ENCODE measurements around the gene DEPDC7.
A peak's percentile ranks its signal among the peaks of the same experiment; 100 is the strongest.
"Not testable (repeated sequence)": the region's sequence is repeated elsewhere in the genome, so short reads cannot be mapped to it uniquely, and the experiment has no call there.

Gene DEPDC7

GRCh38 chr11:33039274-33040032 lies 23.8 kb downstream of the DEPDC7 start, which contains the start of gene TCP11L1:
Gene TCP11L1, plus strand, starts transcription at chr11:33039572. Its CDS starts 4,202 bp downstream, at chr11:33043774.
- peak within 1 kb of the TSS; percentile 3 to 96 (median 90) for H3K9ac ChIP-seq (ENCODE audit: low read length in 5 of 5)
- peaks cover 0 to 9% (median 4%) of the 10 kb centered on the region in 5 donors for H3K36me3 ChIP-seq (ENCODE audit: control insufficient read depth in 5 of 5, insufficient read depth in 5 of 5, low read length in 5 of 5)
- peaks cover 2 to 16% (median 11%) of the 10 kb centered on the region in 5 donors for H3K4me1 ChIP-seq (ENCODE audit: control insufficient read depth in 5 of 5, insufficient read depth in 5 of 5, low read length in 5 of 5)
- H3K27me3 ChIP-seq (ENCODE audit: control insufficient read depth in 5 of 5, insufficient read depth in 4 of 5, low read length in 5 of 5) = no peaks in the 10 kb centered on the region
- H3K27ac ChIP-seq (ENCODE audit: low read depth, low read length) = peak within 1 kb of the TSS; percentile 96
- peak within 1 kb of the TSS; percentile 86 to 96 (median 90) for H3K4me3 ChIP-seq (ENCODE audit: low read depth in 1 of 5, low read length in 5 of 5)
- H3K9me3 ChIP-seq (ENCODE audit: control insufficient read depth in 5 of 5, low read length in 5 of 5) = no peaks in the 10 kb centered on the region

DNA sequence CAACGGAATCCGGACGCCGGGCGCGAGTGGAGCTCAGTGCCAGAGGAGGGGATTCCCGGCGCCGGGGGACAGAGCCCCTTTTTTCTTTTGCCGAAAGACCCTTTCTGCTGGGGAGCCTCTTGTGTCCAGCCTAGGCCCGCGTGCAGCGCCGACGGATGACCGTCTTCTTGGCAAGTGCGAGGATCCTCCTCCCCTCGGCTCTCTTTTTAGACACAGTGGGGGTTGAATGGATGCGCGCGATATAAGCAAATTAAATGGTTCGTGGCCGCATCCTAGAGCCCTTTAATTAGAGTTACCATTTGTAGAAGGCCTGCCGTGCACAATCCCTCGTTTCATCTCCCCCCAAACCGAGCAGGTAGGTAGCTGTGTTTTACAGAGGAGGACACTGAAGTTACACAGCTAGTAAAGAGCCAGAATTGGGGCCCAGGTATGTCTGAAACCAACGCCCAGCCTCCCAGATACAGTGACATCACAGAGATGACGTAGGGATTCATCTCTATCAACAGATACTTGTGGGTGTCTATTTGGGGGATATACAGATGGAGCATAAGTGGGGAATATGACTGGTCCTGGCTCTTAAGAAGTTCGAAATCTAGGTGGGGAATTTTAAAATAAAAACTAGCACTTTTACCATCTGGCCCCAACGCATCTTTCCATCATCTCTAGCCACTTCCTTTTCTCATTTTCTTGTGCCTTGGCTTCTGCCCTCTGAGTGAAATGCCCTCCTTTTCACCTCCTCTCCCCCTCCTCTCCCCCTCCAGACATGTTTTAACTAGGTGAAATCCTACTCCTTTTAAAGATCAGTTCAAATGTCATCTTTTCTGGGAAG lies 24.6 kb downstream of the DEPDC7 start:
- Histone ChIP-seq H3K36me3 (ENCODE audit: control insufficient read depth in 5 of 5, insufficient read depth in 5 of 5, low read length in 5 of 5) (peaks cover 0 to 16% (median 5%) of the 10 kb centered on the region in 5 donors), H3K4me1 (ENCODE audit: control insufficient read depth in 5 of 5, insufficient read depth in 5 of 5, low read length in 5 of 5) (peaks cover 2 to 16% (median 11%) of the 10 kb centered on the region in 5 donors), H3K9ac (ENCODE audit: low read length in 5 of 5) (peak overlapping the region; percentile 3 to 96 (median 90)), H3K9me3 (ENCODE audit: control insufficient read depth in 5 of 5, low read length in 5 of 5) (no peaks in the 10 kb centered on the region), H3K4me3 (ENCODE audit: low read depth in 1 of 5, low read length in 5 of 5) (peak overlapping the region; percentile 86 to 96 (median 90)), H3K27me3 (ENCODE audit: control insufficient read depth in 5 of 5, insufficient read depth in 4 of 5, low read length in 5 of 5) (no peaks in the 10 kb centered on the region), H3K27ac (ENCODE audit: low read depth, low read length) (peak overlapping the region; percentile 96)

DNA sequence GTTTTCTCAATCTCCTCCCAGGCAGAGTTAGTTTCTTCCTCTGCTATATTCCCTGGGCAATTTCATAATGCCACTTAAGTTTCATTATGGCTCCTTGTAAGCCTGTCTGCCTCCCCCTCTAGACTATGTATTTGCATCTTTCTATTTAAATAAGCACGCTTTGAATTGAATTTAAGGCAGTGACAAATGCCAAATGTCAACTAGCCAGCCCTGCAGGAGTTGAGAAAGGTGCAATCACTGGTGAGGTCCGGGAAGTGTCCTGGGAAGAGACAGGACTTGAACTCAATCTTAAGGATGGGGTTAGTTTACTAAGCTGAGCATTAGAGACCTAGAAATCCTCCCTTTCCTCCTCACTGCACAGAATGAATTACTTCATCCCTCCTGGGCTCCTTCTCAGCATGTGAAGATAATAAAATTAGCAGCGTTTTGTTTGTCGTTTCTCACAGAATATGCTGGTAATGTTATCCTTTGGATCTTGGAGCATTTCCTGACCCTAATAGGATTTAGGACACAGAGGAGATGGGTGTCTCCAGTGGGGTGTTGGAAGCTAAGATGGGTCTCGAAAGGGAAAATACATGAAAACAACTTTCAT lies 25.3 kb downstream of the DEPDC7 start:
- Histone ChIP-seq H3K9me3 (ENCODE audit: control insufficient read depth in 5 of 5, low read length in 5 of 5) (no peaks in the 10 kb centered on the region), H3K4me3 (ENCODE audit: low read depth in 1 of 5, low read length in 5 of 5) (peak overlapping the region in 4 of 5 donors; percentile 7 to 96 (median 92)), H3K27ac (ENCODE audit: low read depth, low read length) (peak overlapping the region; percentile 96), H3K4me1 (ENCODE audit: control insufficient read depth in 5 of 5, insufficient read depth in 5 of 5, low read length in 5 of 5) (peaks cover 2 to 20% (median 14%) of the 10 kb centered on the region in 5 donors), H3K9ac (ENCODE audit: low read length in 5 of 5) (peak overlapping the region in 1 of 5 donors; percentile 96), H3K27me3 (ENCODE audit: control insufficient read depth in 5 of 5, insufficient read depth in 4 of 5, low read length in 5 of 5) (no peaks in the 10 kb centered on the region), H3K36me3 (ENCODE audit: control insufficient read depth in 5 of 5, insufficient read depth in 5 of 5, low read length in 5 of 5) (peaks cover 0 to 21% (median 5%) of the 10 kb centered on the region in 5 donors)

GRCh38 chr11:33043221-33043830 lies 27.6 kb downstream of the DEPDC7 start:
- Histone ChIP-seq H3K4me3 (ENCODE audit: low read depth in 1 of 5, low read length in 5 of 5) (no peak overlapping the region), H3K27me3 (ENCODE audit: control insufficient read depth in 5 of 5, insufficient read depth in 4 of 5, low read length in 5 of 5) (no peaks in the 10 kb centered on the region), H3K9me3 (ENCODE audit: control insufficient read depth in 5 of 5, low read length in 5 of 5) (no peaks in the 10 kb centered on the region), H3K27ac (ENCODE audit: low read depth, low read length) (no peak overlapping the region), H3K4me1 (ENCODE audit: control insufficient read depth in 5 of 5, insufficient read depth in 5 of 5, low read length in 5 of 5) (peaks cover 2 to 26% (median 14%) of the 10 kb centered on the region in 5 donors), H3K36me3 (ENCODE audit: control insufficient read depth in 5 of 5, insufficient read depth in 5 of 5, low read length in 5 of 5) (peaks cover 4 to 31% (median 8%) of the 10 kb centered on the region in 5 donors), H3K9ac (ENCODE audit: low read length in 5 of 5) (no peak overlapping the region)

DNA sequence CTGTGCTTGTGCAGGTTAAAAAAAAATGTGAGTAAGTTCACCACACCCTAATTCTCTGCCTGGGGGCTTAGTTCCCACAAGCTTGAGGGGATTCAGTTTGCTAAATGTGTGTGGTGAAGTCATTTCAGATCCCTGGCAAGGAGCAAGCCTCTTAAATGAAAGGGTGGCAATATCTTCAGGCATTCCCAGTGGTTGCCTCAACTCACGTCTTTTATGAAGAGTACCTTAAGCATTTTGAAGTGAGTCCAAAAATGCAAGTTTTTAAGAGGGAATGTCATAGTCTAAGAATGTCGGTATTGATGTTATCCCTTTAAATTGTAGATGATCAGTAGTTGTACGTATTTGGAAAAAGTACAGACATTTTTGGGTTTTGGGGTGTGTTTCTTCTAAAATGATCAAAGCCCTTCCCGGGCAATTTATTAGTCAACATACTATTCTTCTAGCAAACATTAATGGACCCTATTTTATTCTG lies 28.6 kb downstream of the DEPDC7 start:
- H3K9me3 ChIP-seq (ENCODE audit: control insufficient read depth in 5 of 5, low read length in 5 of 5) = no peaks in the 10 kb centered on the region
- H3K27ac ChIP-seq (ENCODE audit: low read depth, low read length) = no peak overlapping the region
- no peaks in the 10 kb centered on the region for H3K27me3 ChIP-seq (ENCODE audit: control insufficient read depth in 5 of 5, insufficient read depth in 4 of 5, low read length in 5 of 5)
- H3K36me3 ChIP-seq (ENCODE audit: control insufficient read depth in 5 of 5, insufficient read depth in 5 of 5, low read length in 5 of 5) = peaks cover 4 to 31% (median 8%) of the 10 kb centered on the region in 5 donors
- H3K9ac ChIP-seq (ENCODE audit: low read length in 5 of 5) = no peak overlapping the region
- peaks cover 2 to 26% (median 14%) of the 10 kb centered on the region in 5 donors for H3K4me1 ChIP-seq (ENCODE audit: control insufficient read depth in 5 of 5, insufficient read depth in 5 of 5, low read length in 5 of 5)
- H3K4me3 ChIP-seq (ENCODE audit: low read depth in 1 of 5, low read length in 5 of 5) = no peak overlapping the region

GRCh38 chr11:33045551-33046255 lies 30.0 kb downstream of the DEPDC7 start:
- peaks cover 4 to 31% (median 8%) of the 10 kb centered on the region in 5 donors for H3K36me3 ChIP-seq (ENCODE audit: control insufficient read depth in 5 of 5, insufficient read depth in 5 of 5, low read length in 5 of 5)
- no peaks in the 10 kb centered on the region for H3K27me3 ChIP-seq (ENCODE audit: control insufficient read depth in 5 of 5, insufficient read depth in 4 of 5, low read length in 5 of 5)
- H3K27ac ChIP-seq (ENCODE audit: low read depth, low read length) = no peak overlapping the region
- peaks cover 0 to 16% (median 6%) of the 10 kb centered on the region in 5 donors for H3K4me1 ChIP-seq (ENCODE audit: control insufficient read depth in 5 of 5, insufficient read depth in 5 of 5, low read length in 5 of 5)
- H3K9ac ChIP-seq (ENCODE audit: low read length in 5 of 5) = no peak overlapping the region
- H3K4me3 ChIP-seq (ENCODE audit: low read depth in 1 of 5, low read length in 5 of 5) = no peak overlapping the region
- no peaks in the 10 kb centered on the region for H3K9me3 ChIP-seq (ENCODE audit: control insufficient read depth in 5 of 5, low read length in 5 of 5)

DNA sequence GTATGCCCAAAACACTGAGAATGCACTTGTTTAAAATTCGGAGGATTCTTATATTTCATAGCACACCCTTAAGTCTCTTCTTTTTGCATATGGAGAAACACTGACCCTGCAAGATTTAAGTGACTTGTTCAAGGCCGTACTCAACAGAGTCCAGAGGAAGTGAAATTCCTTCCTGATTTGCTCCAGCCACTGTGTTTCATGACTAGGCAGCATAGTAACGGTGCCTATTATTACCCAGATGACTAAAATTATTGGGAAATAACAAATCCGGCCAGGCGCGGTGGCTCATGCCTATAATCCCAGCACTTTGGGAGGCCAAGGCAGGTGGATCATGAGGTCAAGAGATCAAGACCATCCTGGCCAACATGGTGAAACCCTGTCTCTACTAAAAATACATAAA lies 33.0 kb downstream of the DEPDC7 start:
- peaks cover 3 to 29% (median 8%) of the 10 kb centered on the region in 5 donors for H3K36me3 ChIP-seq (ENCODE audit: control insufficient read depth in 5 of 5, insufficient read depth in 5 of 5, low read length in 5 of 5)
- H3K4me3 ChIP-seq (ENCODE audit: low read depth in 1 of 5, low read length in 5 of 5); H3K27me3 ChIP-seq (ENCODE audit: control insufficient read depth in 5 of 5, insufficient read depth in 4 of 5, low read length in 5 of 5); H3K4me1 ChIP-seq (ENCODE audit: control insufficient read depth in 5 of 5, insufficient read depth in 5 of 5, low read length in 5 of 5); H3K9ac ChIP-seq (ENCODE audit: low read length in 5 of 5); H3K9me3 ChIP-seq (ENCODE audit: control insufficient read depth in 5 of 5, low read length in 5 of 5); H3K27ac ChIP-seq (ENCODE audit: low read depth, low read length): not testable (repeated sequence)

GRCh38 chr11:33049565-33050408 lies 34.1 kb downstream of the DEPDC7 start:
- not testable (repeated sequence) for H3K9me3 ChIP-seq (ENCODE audit: control insufficient read depth in 5 of 5, low read length in 5 of 5); H3K27me3 ChIP-seq (ENCODE audit: control insufficient read depth in 5 of 5, insufficient read depth in 4 of 5, low read length in 5 of 5); H3K27ac ChIP-seq (ENCODE audit: low read depth, low read length); H3K9ac ChIP-seq (ENCODE audit: low read length in 5 of 5); H3K4me3 ChIP-seq (ENCODE audit: low read depth in 1 of 5, low read length in 5 of 5); H3K4me1 ChIP-seq (ENCODE audit: control insufficient read depth in 5 of 5, insufficient read depth in 5 of 5, low read length in 5 of 5)
- peaks cover 0 to 19% (median 2%) of the 10 kb centered on the region in 5 donors for H3K36me3 ChIP-seq (ENCODE audit: control insufficient read depth in 5 of 5, insufficient read depth in 5 of 5, low read length in 5 of 5)

Measured in subcutaneous abdominal adipose tissue (tissue), 5 donors.